Activated CD8-positive, alpha-beta memory T cell treated with anti-CD3 and anti-CD28 coated beads for 24 hours (primary cell): ENCODE measurements around the gene TNP2.
"Not testable (repeated sequence)": the region's sequence is repeated elsewhere in the genome, so short reads cannot be mapped to it uniquely, and the experiment has no call there.

Experiments used
- DNase-seq: peaks from one replicate; pipeline ENCODE4 v3.0.0-alpha.2; 2020

The TNP2 gene

DNA sequence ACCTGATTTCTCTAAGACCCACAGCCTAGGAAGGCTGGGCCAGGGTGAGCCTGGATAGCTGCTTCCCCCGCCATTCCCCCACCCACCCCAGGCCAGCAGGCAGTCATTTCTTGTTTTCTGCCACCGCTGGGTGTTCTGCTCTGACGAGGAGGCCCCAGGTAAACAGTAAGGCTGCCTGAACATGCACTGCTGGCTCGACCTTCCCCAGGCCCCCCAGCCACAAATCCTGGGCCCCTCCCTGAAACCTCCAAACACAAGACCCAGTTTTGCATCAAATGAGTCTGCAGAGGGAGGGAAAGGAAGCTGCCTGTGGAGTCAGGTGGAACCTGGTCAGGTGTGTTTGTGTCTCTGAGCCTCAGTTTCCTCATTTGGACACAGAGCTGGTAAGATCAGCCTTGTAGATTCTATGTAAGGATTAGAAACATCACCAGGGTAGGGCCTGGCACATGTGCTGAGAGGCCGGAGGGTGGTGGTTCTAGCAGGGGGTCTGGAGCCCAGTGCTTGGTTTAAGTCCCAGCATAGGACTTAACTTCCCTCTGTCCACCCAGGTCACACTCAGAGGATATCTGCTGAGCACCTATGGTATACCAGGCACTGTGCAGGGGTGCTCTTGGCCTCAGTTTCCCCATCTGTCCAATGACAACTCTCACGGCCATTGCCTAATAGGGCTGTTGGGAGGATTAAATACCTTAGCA lies 30.9 kb upstream of the TNP2 start:
- no peak for DNase-seq

- not testable (repeated sequence) for DNase-seq
Observed at GRCh38 chr16:11298950-11299547, 29.9 kb upstream of the TNP2 start.

- no peak for DNase-seq
Observed at GRCh38 chr16:11298143-11298900, 29.2 kb upstream of the TNP2 start.

DNA sequence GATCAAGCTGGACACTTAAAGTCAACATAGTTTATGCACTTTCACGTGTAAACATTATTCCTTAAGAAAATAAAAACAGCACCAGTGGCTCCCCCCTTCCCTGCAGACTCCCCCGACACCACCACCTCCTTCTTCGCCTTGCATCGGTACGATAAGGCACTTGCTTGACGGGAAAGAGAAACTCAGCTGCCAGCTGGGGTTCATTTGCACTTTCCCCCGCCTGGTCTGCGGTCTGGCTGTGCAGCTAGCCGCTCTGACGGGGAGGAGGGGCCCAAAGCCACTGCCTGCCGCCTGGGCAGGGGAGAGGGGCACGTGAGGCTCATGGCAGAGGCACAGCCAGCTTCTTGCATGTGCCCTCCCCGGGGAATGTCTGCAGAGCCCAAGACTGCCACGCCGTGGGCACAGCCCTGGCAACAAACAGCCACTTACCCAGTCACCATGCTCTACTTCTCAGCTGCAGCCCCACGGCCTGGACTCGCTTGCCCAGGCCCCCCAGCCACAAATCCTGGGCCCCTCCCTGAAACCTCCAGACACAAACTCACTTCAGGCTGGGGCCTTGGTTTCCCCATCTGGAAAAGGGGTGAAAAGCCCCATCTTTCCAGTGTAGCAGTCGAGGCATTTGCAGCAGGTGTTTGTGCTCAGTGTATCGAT lies 28.5 kb upstream of the TNP2 start:
- DNase-seq: peak; percentile 87

- no peak for DNase-seq
Observed at GRCh38 chr16:11296706-11297491, 27.8 kb upstream of the TNP2 start.

DNA sequence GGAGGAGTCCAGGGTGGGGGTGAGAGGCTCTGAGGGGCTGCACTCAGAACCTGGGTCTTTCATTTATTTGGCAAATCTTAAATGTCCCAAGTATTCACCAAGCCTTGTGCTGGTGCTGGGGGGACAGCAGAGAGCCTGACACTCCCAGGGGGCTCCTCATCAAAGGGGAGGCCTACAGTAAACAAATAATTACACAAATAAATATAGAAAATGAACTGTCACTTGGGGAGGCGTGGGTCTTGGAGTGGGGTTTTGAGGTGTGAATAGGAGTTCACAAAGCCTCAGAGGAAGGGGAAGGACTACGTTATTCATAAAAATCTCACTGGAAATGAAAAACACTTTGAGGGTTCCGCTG lies 27.2 kb upstream of the TNP2 start:
- no peak for DNase-seq

DNA sequence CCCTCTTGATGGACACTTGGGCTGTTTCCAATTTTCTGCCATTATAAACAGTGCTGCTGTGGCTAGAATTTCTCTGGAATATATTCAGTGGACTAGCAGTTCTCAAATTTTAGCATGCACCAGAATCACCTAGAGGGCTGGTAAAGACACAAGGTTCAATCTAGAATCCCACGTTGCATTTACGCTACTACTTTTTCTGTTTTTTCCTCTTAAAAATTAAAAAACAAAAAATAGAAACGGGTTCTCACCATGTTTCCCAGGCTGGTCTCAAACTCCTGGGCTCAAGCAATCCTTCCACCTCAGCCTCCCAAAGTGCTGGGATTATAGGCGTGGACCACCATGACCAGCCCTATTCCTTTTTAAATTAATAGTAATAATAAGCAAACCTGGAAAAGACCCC lies 26.5 kb upstream of the TNP2 start:
- DNase-seq: no peak

GRCh38 chr16:11292076-11292748 lies 23.1 kb upstream of the TNP2 start:
- no peak for DNase-seq

DNA sequence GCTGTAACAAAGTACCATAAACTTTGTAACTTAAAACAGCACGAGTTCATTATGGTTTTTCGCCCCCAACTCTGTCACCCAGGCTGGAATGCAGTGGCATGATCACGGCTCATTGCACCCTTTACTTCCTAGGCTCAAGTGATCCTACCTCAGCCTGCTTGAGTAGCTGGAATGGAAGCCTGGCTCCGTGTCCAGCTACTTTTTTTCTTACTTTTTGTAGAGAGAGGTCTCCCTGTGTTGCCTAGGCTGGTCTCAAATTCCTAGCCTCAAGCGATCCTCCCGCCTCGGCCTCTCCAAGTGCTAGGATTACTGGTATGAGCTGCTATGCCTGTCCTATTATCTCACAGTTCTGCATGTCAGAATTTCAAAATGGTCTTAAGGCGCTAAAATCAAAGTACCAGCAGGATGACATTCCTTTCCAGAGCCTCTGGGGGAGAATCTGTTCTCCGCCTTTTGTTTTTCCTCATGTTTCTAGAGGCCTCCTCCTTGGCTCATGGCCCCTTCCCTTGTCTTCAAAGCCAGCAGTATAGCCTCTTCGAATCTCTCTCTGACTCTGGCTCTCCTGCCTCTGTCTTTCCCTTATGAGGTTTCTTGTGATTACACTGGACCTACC lies 22.1 kb upstream of the TNP2 start:
- DNase-seq: no peak

DNA sequence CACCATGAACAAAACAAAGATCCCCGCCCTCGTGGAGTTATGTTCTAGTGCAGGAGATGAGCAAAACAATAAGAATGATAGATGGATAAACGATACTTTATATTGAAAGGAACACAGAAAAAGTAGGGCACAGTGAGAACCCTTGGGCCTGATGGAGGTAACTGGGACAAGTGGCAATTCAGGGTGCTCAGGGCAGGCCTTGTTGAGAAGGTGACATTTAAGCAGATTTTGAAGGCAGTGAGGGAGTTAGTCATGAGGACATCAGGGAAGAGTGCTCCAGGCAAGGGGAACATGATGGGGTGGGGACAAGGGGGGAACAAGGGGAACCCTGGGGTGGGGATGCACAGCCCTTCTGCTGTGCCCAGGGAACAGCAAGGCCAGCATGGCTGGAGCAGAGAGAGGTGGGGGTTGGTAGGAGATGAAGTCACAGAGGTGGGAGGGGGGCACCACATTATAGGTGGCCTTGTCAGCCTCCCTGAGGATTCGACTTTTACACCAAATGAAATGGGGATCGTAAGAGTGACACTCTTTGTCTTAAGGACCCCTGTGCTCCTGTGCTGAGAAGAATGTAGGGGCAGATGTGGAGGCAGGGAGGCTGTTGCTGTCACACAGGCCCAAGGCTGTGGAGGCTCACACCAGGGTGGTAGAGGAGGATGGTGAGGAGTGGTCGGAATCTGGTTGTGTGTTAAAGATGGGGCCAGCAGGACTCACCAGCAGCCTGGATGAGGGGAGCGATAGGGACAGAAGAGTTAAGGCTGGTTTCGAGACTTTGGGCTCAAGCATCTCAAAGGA lies 21.2 kb upstream of the TNP2 start:
- no peak for DNase-seq

DNA sequence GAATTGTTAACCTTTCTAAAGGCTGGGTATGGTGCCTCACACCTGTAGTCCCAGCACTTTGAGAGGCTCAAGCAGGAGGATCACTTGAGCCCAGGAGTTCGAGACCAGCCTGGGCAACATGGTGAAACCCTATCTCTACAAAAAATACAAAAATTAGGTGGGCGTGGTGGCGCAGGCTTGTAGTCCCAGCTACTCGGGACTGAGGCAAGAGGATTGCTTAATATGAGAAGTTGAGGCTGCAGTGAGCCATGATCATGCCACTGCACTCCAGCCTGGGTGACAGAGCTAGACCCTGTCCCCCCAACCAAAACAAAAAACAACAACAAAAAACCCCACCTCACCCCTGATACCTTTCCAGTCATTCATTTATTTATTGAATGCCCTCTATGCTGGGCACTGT lies 20.6 kb upstream of the TNP2 start:
- DNase-seq: not testable (repeated sequence)

GRCh38 chr16:11289202-11289601 lies 20.1 kb upstream of the TNP2 start:
- DNase-seq: no peak

DNA sequence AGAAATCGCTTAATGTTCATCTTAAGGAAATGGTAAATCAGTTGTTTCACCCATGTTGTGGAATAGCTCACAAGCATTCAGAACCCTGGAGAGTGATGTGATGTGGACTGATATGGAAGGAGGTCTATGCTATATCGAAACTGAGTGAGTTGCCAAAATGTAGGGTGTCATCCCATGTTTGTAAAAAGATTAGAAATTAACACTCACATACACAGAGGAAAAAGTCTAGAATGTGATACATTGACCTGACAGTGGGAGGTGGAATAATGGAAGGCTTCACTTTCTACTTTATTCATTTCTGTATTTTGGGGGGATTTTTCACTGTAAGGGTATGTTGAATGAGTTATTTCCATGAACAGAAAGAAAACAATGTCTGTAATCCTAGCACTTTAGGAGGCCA lies 16.7 kb upstream of the TNP2 start:
- no peak for DNase-seq

GRCh38 chr16:11283820-11284248 lies 14.7 kb upstream of the TNP2 start:
- no peak for DNase-seq

DNA sequence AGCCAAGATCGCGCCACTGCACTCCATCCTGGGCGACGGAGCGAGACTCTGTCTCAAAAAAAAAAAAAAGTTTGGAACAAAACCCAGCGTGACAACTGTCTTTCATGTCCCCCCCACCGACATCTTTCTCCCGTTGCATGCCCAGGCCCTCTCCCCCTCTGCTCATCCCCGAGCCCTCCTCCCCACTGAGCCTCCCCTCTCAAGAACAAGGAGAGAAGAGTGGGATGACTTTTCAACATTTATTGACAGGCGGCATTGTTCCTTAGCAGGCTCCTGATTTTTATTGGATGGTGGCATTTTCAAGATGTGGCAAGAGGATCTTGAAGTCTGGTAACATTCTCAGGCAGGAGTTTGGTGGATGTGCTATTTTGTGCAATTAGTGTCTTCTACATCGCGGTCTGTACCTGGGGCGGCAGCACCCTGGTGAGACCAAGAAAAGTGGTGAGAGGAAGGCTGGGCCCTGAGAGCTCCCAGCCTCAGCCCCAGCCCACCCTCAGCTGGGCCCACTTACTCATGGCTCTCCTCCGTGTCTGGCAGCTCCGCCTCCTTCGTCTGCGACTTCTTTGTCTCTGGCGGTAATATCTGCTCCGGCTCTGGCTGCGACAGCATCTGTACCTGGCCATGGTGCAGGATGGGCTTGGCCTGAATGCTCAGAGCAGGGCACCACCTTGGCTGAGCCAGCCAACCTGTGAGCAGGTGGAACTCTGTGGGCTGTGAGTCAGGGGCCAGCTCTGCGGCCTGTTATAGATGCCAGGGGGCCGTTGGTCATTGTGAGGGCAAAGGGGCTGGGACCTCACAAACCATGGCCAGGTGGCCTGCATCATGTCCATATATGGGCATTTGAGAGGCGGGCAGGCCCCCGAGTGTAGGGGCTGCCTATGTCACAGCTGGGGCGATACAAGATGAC lies 11.7 kb upstream of the TNP2 start, which contains the start of gene PRM1:
Gene PRM1, minus strand, starts transcription at position 715 of the 907 bp plus-strand sequence. Its CDS starts 92 bp downstream, at position 623.
- no peak for DNase-seq

DNA sequence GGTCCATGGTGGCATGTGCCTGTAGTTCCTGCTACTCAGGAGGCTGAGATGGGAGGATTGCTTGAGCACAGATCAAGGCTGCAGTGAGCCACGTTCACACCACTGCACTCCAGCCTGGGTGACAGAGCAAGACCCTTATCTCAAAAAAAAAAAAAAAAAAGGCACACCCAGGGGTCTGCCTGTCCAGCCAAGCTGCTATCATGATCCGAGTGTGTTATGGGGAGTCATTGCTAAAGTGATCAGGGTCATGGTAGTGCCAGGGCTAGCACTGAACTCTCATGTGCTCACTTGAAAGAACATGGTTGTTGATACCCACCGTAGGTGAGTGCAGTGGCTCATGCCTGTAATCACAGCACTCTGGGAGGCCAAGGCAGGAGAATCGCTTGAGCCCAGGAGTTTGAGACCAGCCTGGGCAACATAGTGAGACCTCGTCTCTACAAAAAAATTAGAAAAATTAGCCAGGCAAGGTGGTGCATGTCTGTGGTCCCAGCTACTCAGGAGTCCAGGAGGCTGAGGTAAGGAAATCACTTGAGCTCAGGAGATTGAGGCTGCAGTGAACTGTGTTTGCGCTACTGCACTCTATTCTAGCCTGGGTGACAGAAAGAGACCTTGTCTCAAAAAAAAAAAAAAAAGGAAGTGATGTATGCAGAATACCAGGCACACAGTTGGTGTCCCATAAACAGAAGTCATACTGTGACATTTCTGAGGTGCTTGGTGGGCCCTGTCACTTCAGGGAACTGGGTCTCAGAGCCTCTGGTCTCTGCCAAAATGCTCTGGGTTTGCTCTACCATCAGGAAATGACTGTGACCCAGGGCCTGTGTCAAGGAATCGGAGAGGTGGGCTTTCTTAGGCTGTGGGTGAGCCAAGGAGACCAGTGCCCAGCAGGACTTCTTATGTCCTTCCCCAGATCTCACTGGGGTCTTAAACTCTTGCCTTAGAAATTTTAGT lies 9.8 kb upstream of the TNP2 start:
- DNase-seq: no peak

- DNase-seq: no peak
Observed at GRCh38 chr16:11277607-11278337, 8.6 kb upstream of the TNP2 start.
